ENCODE results near the gene NFKB1.

NFKB1 gene

DNA sequence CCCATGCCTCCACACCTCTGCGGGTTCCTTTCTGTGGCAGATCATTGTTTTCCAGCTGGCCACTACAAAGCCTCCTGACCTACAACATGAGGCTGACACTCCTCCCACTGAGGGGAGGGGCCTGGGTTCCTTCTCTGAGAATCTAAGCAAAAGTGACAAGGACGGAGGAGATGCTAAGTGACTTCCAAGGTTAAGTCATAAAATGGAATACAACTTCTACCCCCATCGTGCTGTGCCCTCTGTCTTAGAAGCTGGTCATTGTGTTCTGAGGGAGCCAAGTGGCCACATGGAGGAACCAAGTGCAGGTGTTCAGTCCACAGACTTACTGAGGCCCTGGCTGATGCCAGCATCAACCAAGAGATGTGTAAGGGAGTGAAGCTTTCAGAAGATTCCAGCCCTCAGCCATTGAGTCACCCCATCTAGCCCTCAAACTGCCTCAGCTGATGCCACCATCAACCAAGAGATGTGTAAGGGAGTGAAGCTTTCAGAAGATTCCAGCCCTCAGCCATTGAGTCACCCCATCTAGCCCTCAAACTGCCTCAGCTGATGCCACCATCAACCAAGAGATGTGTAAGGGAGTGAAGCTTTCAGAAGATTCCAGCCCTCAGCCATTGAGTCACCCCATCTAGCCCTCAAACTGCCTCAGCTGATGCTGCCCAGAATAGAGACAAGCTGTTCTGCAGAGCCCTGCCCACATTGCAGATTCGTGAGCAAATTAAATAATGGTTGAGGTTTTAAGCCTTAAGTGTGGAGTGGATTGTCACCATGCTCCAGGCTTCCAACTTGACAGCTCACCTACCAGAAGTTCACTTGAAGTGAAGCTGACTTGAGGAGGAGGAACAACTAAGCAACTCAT, 118.8 kb downstream of the NFKB1 start:
- in situ Hi-C loops (cut with MboI; ENCODE audit: low sequenced_read_pairs): loop anchor here (10.0 kb wide), 1 partner anchor 385 kb away; no protein-coding TSS in a partner anchor

DNA sequence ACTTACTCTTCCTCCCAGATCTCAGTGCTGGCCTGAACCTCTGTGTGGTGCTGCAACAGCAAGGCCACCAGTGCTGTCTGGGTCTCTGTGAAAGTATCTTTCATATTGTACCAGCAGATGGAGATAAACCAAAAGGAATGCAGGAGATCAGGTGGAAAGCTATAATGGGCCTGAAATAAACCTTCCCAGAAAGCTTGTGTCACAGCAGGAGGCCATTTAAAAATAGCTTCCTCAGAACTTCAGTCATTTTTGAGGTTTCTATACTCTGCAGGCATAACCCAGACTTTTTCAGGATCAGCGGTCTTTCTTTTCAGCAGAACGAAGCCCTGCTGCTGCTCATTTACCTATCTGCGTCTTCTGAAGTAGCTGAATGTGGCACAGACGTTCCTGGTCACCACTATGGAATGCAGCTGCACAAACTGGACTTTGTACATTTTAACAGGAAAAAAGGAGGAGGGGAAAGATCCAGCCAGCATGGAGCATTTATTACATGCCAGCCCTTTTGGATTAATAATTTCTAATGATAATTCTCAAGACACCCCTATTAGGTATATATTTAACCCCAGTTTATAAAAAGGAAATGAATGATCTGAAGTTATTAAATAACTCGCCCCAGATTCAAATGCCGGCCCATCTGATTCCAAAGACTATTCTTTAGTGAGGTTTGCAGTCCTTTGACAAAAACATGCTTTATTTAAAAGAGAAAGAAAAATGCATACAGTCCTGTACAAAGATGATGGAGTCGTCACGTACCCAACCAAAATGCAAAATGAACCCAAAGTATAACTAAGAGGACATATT, 119.7 kb downstream of the NFKB1 start:
- in situ Hi-C loops (cut with MboI; ENCODE audit: low sequenced_read_pairs): loop anchor here (10.0 kb wide), 1 partner anchor 384 kb away; no protein-coding TSS in a partner anchor

DNA sequence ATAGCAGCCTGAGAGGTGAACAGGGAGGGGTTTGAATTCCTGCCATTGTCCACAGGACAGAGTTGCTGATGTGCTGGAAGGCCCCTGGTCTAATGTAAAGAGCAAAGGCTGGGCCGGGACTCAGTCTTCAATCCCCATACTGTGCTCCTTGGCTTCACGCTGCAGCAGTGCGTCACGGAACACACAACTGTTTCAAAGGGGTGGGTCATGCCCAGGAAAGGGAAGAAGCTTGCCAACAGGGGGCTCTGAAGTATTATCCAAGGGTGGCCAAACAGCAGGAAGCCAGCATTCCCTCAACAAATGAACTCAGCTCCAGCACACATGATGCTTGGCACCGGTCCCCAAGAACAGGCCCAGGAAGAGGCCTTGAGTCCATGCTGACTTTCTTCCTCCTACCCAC, 122.5 kb downstream of the NFKB1 start:
- in situ Hi-C loops (cut with MboI; ENCODE audit: low sequenced_read_pairs): loop anchor here (10.0 kb wide), 1 partner anchor 381 kb away; no protein-coding TSS in a partner anchor

DNA sequence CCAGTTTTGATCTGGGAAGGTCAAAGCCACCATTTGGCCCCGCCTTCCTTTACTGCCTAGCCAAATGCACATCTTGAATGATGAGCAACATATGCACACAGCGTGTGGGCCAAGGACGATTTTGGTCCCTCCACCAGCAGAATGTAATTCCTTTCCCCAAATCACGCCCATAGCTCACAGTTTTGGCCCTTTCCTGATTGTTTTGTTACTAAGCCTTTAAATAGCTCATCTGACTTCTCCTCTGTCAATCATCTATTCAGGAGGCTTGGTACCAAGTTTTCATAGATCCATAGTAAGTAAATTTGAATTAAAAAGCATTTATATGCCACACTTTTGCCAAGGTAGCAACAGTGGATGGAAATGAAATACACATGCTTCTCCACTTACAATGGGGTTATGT, 123.3 kb downstream of the NFKB1 start:
- in situ Hi-C loops (cut with MboI; ENCODE audit: low sequenced_read_pairs): loop anchor here (10.0 kb wide), 1 partner anchor 380 kb away; no protein-coding TSS in a partner anchor

DNA sequence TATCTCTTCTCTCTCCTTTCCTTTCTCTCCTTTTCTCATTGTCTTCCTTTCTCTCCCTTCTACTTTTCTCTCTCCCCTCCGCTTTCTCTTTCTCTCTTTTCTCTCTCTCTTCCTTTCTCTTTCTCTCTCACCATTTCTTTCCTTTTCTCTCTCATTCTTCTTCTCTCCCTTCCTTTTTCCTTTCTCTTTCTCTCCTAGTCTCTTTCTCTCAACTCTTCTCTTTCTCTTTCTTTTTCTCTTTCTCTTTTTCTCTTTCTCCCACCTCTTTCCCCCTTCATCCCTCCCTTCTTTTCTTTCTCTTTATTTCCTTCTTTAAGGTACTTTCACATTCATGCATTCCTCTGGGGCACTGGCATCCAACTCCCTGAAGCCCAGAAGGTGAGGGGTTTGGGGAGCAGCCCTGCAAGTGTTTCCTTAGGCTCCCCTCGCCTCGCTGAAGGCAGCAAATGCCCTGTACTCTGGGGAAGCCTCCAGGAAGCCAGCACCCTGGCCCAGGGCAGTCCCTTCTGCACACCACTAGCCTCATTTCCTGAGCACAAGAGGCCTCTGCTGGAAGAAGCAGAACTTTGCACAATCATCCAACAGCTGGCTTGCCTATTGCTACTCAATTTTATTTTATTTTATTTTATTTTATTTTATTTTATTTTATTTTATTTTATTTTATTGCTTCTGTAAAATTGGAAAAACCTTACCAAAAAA, 124.2 kb downstream of the NFKB1 start:
- in situ Hi-C loops (cut with MboI; ENCODE audit: low sequenced_read_pairs): loop anchor here (10.0 kb wide), 1 partner anchor 379 kb away; no protein-coding TSS in a partner anchor

- in situ Hi-C loops (cut with MboI; ENCODE audit: low sequenced_read_pairs): loop anchor here (10.0 kb wide), 1 partner anchor 377 kb away; no protein-coding TSS in a partner anchor
These were observed 126.8 kb downstream of the NFKB1 start for GRCh38 chr4:102627831-102628523.

- in situ Hi-C loops (cut with MboI; ENCODE audit: low sequenced_read_pairs): loop anchor here (10.0 kb wide), 1 partner anchor 375 kb away; no protein-coding TSS in a partner anchor
These were observed 128.5 kb downstream of the NFKB1 start for GRCh38 chr4:102629673-102630072.

GRCh38 chr4:102631616-102632015, 130.5 kb downstream of the NFKB1 start:
- in situ Hi-C loops (cut with MboI; ENCODE audit: low sequenced_read_pairs): no loop called here

DNA sequence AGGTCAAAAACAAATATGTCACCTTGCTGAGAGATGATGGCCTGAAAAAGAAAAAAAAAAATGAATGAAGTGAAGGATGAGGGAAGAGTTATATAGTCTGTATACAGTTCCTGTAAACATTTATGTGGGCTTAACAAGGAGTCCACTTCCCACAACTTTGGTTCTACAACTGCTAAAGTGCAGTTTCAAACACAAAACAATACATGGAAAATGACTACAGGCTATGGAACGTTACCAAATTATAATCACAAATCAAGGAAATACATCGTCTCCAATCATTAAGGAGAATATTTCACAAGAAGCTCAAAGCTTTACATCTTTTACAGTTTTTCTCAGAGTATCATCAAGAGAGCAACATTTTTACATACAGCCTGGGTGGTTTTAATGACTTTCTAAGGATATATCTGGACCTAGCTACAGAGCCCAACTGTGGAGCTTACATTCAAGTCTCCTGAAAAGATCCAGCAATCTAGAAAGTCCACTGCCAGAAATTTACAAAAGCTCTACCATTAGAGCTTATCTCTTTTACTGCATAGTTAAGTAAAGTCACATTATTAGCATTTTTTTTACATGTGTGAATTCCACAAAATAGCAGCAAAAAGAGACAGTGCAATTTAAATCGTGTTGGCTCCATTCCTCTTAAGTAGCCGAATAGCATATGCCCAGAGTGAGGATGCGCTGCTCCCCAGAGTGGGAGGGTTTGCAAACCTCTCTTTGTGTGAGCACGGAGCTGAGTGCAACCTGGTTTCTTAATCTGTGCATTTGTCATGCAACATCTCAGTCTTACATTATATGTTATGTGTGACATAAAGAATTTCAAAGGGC, 131.3 kb downstream of the NFKB1 start:
- in situ Hi-C loops (cut with MboI; ENCODE audit: low sequenced_read_pairs): no loop called here

DNA sequence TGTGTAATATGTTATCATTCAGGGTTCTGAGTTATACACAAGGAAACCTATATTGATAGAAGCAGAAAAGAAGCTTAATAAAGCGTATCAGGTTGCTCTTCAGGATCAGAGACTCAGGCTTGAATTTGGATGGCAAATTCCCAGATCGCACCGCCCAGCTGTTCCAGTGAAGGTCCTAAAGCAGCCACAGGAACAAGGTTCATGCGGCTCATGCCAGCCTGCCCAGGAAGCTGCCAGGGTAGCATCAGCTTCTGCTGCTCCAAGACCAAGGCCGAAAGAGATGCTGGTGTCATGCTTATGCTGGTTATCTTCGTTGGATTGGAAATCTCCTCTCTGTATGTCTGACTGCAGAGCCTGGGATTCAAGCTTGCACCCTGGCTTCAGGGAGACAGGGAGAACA, 131.9 kb downstream of the NFKB1 start:
- in situ Hi-C loops (cut with MboI; ENCODE audit: low sequenced_read_pairs): no loop called here

DNA sequence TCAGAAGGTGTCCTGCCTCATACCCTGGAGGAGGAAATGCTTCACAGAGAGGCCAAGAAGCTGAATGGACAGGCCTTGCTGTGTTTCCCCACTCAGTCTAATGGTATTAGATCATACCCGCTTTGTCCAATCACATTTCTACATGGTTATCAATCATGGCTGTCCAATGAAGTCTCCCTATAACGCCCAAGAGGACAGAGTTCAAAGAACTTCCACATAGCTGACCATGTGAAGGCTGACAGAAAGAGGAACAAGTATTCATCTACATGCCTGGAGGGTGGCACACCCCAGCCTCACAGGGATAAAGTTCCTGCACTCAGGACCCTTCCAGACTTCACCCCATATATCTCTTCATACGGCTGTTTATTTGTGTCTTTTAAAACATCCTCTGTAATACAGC, 136.2 kb downstream of the NFKB1 start:
- in situ Hi-C loops (cut with MboI; ENCODE audit: low sequenced_read_pairs): no loop called here

GRCh38 chr4:102638621-102639020, 137.5 kb downstream of the NFKB1 start:
- in situ Hi-C loops (cut with MboI; ENCODE audit: low sequenced_read_pairs): no loop called here

GRCh38 chr4:102639598-102639997, 138.4 kb downstream of the NFKB1 start:
- in situ Hi-C loops (cut with MboI; ENCODE audit: low sequenced_read_pairs): no loop called here

DNA sequence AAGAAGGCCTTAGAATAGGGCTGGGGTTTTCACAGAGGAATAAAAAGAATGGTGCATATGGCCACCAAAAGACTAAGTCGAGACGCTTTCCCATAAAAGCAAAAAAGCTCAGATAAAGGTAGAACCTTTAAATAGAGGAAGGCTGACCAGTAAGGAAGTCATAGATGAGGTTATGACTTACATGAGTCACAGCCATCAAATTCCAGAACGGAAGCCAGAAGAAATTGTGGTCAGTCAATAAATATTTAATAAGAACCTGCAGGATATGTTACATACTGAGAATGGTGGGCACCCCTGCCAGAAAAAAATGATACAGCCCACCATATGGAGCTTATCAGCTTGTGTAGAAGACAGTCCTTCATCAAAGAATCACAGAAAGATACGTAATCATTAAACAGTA, 139.5 kb downstream of the NFKB1 start:
- in situ Hi-C loops (cut with MboI; ENCODE audit: low sequenced_read_pairs): no loop called here

GRCh38 chr4:102641793-102642192, 140.6 kb downstream of the NFKB1 start:
- in situ Hi-C loops (cut with MboI; ENCODE audit: low sequenced_read_pairs): no loop called here

GRCh38 chr4:102642631-102643298, 141.6 kb downstream of the NFKB1 start:
- in situ Hi-C loops (cut with MboI; ENCODE audit: low sequenced_read_pairs): no loop called here

DNA sequence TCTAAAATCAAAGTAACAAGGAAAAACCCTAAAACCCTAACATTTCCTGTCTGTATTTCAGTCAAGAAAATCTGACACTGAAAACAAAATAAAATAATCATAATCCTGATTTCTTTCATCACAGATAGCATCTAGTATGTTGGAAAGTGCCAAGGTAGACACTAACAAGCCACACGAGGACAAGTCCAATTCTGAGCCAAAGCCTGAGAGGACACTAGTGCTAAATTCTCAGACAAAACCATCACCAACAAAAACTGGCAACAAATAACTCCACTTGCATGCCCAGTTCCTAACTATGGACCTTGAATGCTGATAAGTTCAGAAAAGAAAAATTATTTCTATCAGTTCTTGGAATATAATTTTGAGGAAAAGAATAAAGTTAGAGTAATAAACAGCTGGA, 146.0 kb downstream of the NFKB1 start:
- in situ Hi-C loops (cut with MboI; ENCODE audit: low sequenced_read_pairs): no loop called here

DNA sequence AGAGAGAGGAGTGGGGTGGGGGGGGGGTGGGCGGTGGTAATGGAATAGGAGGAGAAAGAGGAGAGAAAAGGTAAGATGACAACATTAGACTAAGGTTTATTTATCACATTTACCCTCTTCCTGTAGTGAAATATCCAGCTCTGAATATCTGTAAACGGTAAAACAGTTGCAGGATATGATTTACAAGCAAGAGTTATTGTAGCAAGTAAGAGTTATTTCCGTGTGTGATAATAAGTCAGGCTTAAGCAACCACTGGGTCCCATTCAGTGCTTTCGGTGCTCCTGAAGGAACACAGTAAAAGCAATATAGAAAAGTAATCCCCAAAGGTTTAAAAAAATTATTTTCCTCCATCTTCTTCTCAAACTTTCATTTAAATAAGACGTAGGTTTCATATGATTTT, 156.0 kb downstream of the NFKB1 start:
- in situ Hi-C loops (cut with MboI; ENCODE audit: low sequenced_read_pairs): no loop called here

DNA sequence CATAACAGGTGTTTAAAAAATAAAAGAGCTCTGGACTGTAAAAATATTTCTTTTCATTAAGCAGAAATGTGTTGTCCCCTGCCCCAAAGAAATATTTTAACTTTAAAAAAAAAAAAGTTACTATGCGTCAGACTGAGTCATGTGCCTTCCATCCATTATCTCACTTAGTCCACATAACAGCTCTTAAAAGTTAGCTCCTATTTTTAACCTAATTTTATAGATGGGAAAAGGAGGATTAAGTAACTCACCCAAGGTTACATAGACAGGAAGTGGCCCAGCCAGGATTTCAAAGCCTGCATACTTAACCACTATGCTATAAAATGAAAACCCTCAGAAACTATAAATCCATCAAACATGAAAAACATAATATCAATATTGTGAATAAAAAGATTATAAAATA, 161.9 kb downstream of the NFKB1 start:
- in situ Hi-C loops (cut with MboI; ENCODE audit: low sequenced_read_pairs): no loop called here
